Measurements from ENCODE around the gene FGF19. TPM values are rescaled to one million over a fixed set of nuclear protein-coding genes. Genes with fewer than 3 reads are reported as not detected.

Gene FGF19
- total and polyA plus RNA-seq, 8 donors: 0.06 to 0.08 TPM; not detected in 6

- intact Hi-C loops (cut with DNase I): no loop called here
- Histone ChIP-seq H3K27me3 (peaks cover 0 to 99% of the 10 kb centered on the region in 2 donors), H3K27ac (no peak overlapping the region), H3K36me3 (no peaks in the 10 kb centered on the region), H3K4me1 (no peaks in the 10 kb centered on the region), H3K9me3 (no peaks in the 10 kb centered on the region), H3K4me3 (no peak overlapping the region)
- ATAC-seq: no peak
- TF ChIP-seq, protein P1, sequence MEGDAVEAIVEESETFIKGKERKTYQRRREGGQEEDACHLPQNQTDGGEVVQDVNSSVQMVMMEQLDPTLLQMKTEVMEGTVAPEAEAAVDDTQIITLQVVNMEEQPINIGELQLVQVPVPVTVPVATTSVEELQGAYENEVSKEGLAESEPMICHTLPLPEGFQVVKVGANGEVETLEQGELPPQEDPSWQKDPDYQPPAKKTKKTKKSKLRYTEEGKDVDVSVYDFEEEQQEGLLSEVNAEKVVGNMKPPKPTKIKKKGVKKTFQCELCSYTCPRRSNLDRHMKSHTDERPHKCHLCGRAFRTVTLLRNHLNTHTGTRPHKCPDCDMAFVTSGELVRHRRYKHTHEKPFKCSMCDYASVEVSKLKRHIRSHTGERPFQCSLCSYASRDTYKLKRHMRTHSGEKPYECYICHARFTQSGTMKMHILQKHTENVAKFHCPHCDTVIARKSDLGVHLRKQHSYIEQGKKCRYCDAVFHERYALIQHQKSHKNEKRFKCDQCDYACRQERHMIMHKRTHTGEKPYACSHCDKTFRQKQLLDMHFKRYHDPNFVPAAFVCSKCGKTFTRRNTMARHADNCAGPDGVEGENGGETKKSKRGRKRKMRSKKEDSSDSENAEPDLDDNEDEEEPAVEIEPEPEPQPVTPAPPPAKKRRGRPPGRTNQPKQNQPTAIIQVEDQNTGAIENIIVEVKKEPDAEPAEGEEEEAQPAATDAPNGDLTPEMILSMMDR (IDR thresholded peaks at IDR 0.05): no peak
- DNase-seq: no peak
Measured at GRCh38 chr11:69721106-69721505, 17.3 kb upstream of the FGF19 start.

- no peaks in the 10 kb centered on the region for H3K9me3 ChIP-seq
- TF ChIP-seq, protein P1 (IDR thresholded peaks at IDR 0.05): no peak
- no peaks in the 10 kb centered on the region for H3K36me3 ChIP-seq
- H3K27me3 ChIP-seq: peaks cover 0 to 92% of the 10 kb centered on the region in 2 donors
- no peak for DNase-seq
- ATAC-seq: no peak
- H3K4me3 ChIP-seq: no peak overlapping the region
- H3K4me1 ChIP-seq: no peaks in the 10 kb centered on the region
- intact Hi-C loops (cut with DNase I): no loop called here
- no peak overlapping the region for H3K27ac ChIP-seq
Measured at GRCh38 chr11:69718912-69719311, 15.1 kb upstream of the FGF19 start.

DNA sequence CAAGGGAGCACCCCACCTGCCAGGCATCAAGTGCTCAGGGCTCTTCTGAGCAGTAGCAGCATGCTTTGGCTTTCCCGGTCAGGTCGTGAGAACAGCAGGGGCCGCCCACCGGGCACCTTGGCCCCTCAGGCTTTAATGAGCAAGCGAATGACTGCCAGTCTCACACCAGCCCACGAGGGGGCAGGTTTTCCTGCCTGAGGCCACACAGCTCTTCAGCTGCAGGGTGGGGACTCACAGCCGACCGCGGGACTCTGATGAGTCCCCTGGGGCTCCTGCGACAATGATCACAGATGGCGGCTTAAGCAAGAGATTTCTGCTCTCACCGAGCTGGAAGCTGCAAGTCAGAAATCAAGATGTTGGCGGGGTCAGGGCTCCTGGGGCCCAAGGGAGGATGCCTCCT is 14.3 kb upstream of the FGF19 start:
- no peak overlapping the region for H3K4me3 ChIP-seq
- DNase-seq: peak in 1 of 4 donors; percentile 51
- peaks cover 0 to 90% of the 10 kb centered on the region in 2 donors for H3K27me3 ChIP-seq
- no peaks in the 10 kb centered on the region for H3K36me3 ChIP-seq
- H3K9me3 ChIP-seq: no peaks in the 10 kb centered on the region
- H3K27ac ChIP-seq: no peak overlapping the region
- peak; percentile 42 for ATAC-seq
- intact Hi-C loops (cut with DNase I): no loop called here
- TF ChIP-seq, protein P1 (IDR thresholded peaks at IDR 0.05): peak in 1 of 2 donors; percentile 15
- no peaks in the 10 kb centered on the region for H3K4me1 ChIP-seq

GRCh38 chr11:69716891-69717747 is 13.3 kb upstream of the FGF19 start:
- ATAC-seq (no peak), DNase-seq (peak in 1 of 4 donors; percentile 61)
- peaks cover 0 to 90% of the 10 kb centered on the region in 2 donors for H3K27me3 ChIP-seq
- no peak overlapping the region for H3K4me3 ChIP-seq
- no peaks in the 10 kb centered on the region for H3K36me3 ChIP-seq
- intact Hi-C loops (cut with DNase I): no loop called here
- H3K27ac ChIP-seq: no peak overlapping the region
- H3K4me1 ChIP-seq: no peaks in the 10 kb centered on the region
- TF ChIP-seq, protein P1 (IDR thresholded peaks at IDR 0.05): no peak
- no peaks in the 10 kb centered on the region for H3K9me3 ChIP-seq

GRCh38 chr11:69716099-69716498 is 12.3 kb upstream of the FGF19 start:
- TF ChIP-seq, protein P1 (IDR thresholded peaks at IDR 0.05): no peak
- ATAC-seq (no peak), DNase-seq (no peak)
- Histone ChIP-seq H3K27me3 (peaks cover 0 to 89% of the 10 kb centered on the region in 2 donors), H3K4me1 (no peaks in the 10 kb centered on the region), H3K27ac (no peak overlapping the region), H3K9me3 (no peaks in the 10 kb centered on the region), H3K36me3 (no peaks in the 10 kb centered on the region), H3K4me3 (no peak overlapping the region)
- intact Hi-C loops (cut with DNase I): no loop called here

Measured in left lung (tissue), 10 donors.